ENCODE data around the gene MAGEB3. TPM values are rescaled to one million over a fixed set of nuclear protein-coding genes. Genes with fewer than 3 reads are reported as not detected.

MAGEB3 gene
- total and polyA plus RNA-seq, 7 experiments from 2014 or later, result not detected

DNA sequence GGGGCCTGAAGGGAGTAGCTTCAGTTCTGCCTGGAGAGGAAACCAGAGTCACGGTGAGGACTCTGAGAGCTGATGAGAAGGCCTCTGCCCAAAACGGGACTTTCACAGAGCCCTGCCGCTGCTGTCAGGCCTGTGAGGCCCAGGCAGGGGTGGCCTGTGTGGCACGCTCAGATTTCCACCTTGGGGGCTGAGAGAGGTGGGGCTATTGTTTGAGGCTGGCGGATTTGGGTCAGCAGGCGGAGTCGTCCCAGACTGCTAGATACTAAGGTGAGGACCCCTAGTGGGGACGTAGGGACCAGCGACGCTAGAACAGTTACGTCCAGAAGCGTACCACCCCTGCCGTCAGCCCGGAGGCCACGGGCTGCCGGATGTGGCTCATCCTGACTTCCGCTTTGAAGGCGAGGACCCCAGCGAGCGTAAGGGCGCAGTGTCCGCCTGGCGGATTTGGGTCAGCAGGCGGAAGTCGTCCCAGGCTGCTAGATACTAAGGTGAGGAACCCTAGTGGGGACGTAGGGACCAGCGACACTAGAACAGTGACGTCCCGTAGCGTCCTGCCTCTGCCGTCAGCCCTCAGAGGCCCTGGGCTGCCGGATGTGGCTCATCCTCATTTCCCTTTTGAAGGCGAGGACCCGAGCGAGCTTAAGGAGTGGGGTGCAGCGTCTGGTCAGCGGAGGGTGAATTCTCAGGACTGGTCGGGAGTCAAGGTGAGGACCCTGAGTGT lies 16.5 kb downstream of the MAGEB3 start, which contains the start of gene MAGEB1:
Gene MAGEB1 (plus strand): TSS at position 378 of the 721 bp plus-strand sequence. CDS start 3,348 bp downstream, outside the sequence.
- ATAC-seq (no peak), DNase-seq (no peak)
- H3K4me1 ChIP-seq (ENCODE audit: control insufficient read depth in 2 of 2, insufficient read depth in 2 of 2, low read length in 2 of 2), result no peaks in the 10 kb centered on the region
- CTCF ChIA-PET, result no interaction called here
- Mint-ChIP-seq H3K4me1 (no peaks in the 10 kb centered on the region), H3K27me3 (no peaks in the 10 kb centered on the region), H3K9me3 (peaks cover 0 to 1% (median 0%) of the 10 kb centered on the region in 11 donors), H3K4me3 (no peak within 1 kb of the TSS), H3K36me3 (no peaks in the 10 kb centered on the region), H3K27ac (no peak within 1 kb of the TSS)
- H3K4me3 ChIP-seq (ENCODE audit: low read length), result no peak within 1 kb of the TSS
- intact Hi-C loops (cut with micrococcal nuclease), result no loop called here
- no peak within 1 kb of the TSS for H3K27ac ChIP-seq (ENCODE audit: low read depth, low read length)
- H3K9me3 ChIP-seq (ENCODE audit: control insufficient read depth in 2 of 3, low read length in 3 of 3), result no peaks in the 10 kb centered on the region
- no peaks in the 10 kb centered on the region for H3K36me3 ChIP-seq (ENCODE audit: control insufficient read depth in 2 of 3, insufficient read depth in 3 of 3, low read length in 3 of 3)
- POLR2A ChIA-PET, result no interaction called here
- no peaks in the 10 kb centered on the region for H3K27me3 ChIP-seq (ENCODE audit: control insufficient read depth in 2 of 2, insufficient read depth in 2 of 2, low read length in 2 of 2)

GRCh38 chrX:30248854-30249253 lies 18.4 kb downstream of the MAGEB3 start:
- POLR2A ChIA-PET, result no interaction called here
- H3K9me3 ChIP-seq (ENCODE audit: control insufficient read depth in 2 of 3, low read length in 3 of 3), result no peaks in the 10 kb centered on the region
- ATAC-seq (no peak), DNase-seq (no peak)
- no peaks in the 10 kb centered on the region for H3K4me1 Mint-ChIP-seq
- no peak overlapping the region for H3K4me3 Mint-ChIP-seq
- H3K27me3 Mint-ChIP-seq, result no peaks in the 10 kb centered on the region
- no peak overlapping the region for H3K4me3 ChIP-seq (ENCODE audit: low read length)
- H3K9me3 Mint-ChIP-seq, result peaks cover 0 to 1% (median 0%) of the 10 kb centered on the region in 11 donors
- no peaks in the 10 kb centered on the region for H3K4me1 ChIP-seq (ENCODE audit: control insufficient read depth in 2 of 2, insufficient read depth in 2 of 2, low read length in 2 of 2)
- no peaks in the 10 kb centered on the region for H3K36me3 Mint-ChIP-seq
- H3K36me3 ChIP-seq (ENCODE audit: control insufficient read depth in 2 of 3, insufficient read depth in 3 of 3, low read length in 3 of 3), result no peaks in the 10 kb centered on the region
- CTCF ChIA-PET, result no interaction called here
- no peak overlapping the region for H3K27ac Mint-ChIP-seq
- no peaks in the 10 kb centered on the region for H3K27me3 ChIP-seq (ENCODE audit: control insufficient read depth in 2 of 2, insufficient read depth in 2 of 2, low read length in 2 of 2)
- intact Hi-C loops (cut with micrococcal nuclease), result no loop called here
- no peak overlapping the region for H3K27ac ChIP-seq (ENCODE audit: low read depth, low read length)

- ChIA-PET POLR2A (no interaction called here), CTCF (no interaction called here)
- intact Hi-C loops (cut with micrococcal nuclease), result no loop called here
- no peaks in the 10 kb centered on the region for H3K4me1 ChIP-seq (ENCODE audit: control insufficient read depth in 2 of 2, insufficient read depth in 2 of 2, low read length in 2 of 2)
- Mint-ChIP-seq H3K27ac (no peak overlapping the region), H3K4me1 (no peaks in the 10 kb centered on the region), H3K27me3 (no peaks in the 10 kb centered on the region), H3K9me3 (peaks cover 0 to 12% (median 0%) of the 10 kb centered on the region in 11 donors), H3K4me3 (no peak overlapping the region), H3K36me3 (peaks cover 0 to 4% (median 0%) of the 10 kb centered on the region in 5 donors)
- no peaks in the 10 kb centered on the region for H3K36me3 ChIP-seq (ENCODE audit: control insufficient read depth in 2 of 3, insufficient read depth in 3 of 3, low read length in 3 of 3)
- DNase-seq, result no peak
- H3K4me3 ChIP-seq (ENCODE audit: low read length), result no peak overlapping the region
- no peak overlapping the region for H3K27ac ChIP-seq (ENCODE audit: low read depth, low read length)
- H3K27me3 ChIP-seq (ENCODE audit: control insufficient read depth in 2 of 2, insufficient read depth in 2 of 2, low read length in 2 of 2), result no peaks in the 10 kb centered on the region
- ATAC-seq, result no peak
- H3K9me3 ChIP-seq (ENCODE audit: control insufficient read depth in 2 of 3, low read length in 3 of 3), result no peaks in the 10 kb centered on the region
Observed at GRCh38 chrX:30253257-30253656, 22.8 kb downstream of the MAGEB3 start.

DNA sequence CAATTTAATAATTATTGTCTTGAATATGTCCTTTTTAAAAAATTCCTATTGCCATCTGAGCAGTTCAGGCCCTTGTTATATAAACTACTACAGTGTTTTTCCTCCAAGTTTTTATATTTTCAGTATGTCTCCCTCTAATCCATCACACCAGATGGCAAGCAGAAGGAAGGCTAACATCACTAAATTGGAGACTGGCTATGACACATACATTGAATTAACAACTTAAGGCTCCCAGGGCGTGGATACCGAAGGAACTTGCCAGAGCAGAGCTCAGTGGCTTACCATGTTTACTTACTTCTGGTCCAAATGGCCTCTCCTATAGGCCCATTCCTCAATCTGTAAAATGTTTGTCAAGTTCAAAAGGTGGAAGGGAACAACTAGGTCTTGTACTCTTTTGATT lies 29.5 kb downstream of the MAGEB3 start:
- Histone ChIP-seq H3K36me3 (ENCODE audit: control insufficient read depth in 2 of 3, insufficient read depth in 3 of 3, low read length in 3 of 3) (no peaks in the 10 kb centered on the region), H3K27ac (ENCODE audit: low read depth, low read length) (no peak overlapping the region), H3K27me3 (ENCODE audit: control insufficient read depth in 2 of 2, insufficient read depth in 2 of 2, low read length in 2 of 2) (no peaks in the 10 kb centered on the region), H3K9me3 (ENCODE audit: control insufficient read depth in 2 of 3, low read length in 3 of 3) (no peaks in the 10 kb centered on the region), H3K4me3 (ENCODE audit: low read length) (no peak overlapping the region), H3K4me1 (ENCODE audit: control insufficient read depth in 2 of 2, insufficient read depth in 2 of 2, low read length in 2 of 2) (no peaks in the 10 kb centered on the region)
- ChIA-PET CTCF (no interaction called here), POLR2A (no interaction called here)
- H3K4me1 Mint-ChIP-seq, result no peaks in the 10 kb centered on the region
- peaks cover 0 to 4% (median 0%) of the 10 kb centered on the region in 5 donors for H3K36me3 Mint-ChIP-seq
- H3K27me3 Mint-ChIP-seq, result no peaks in the 10 kb centered on the region
- H3K4me3 Mint-ChIP-seq, result no peak overlapping the region
- intact Hi-C loops (cut with micrococcal nuclease), result no loop called here
- no peak for DNase-seq
- H3K9me3 Mint-ChIP-seq, result peaks cover 0 to 10% (median 1%) of the 10 kb centered on the region in 11 donors
- ATAC-seq, result no peak
- H3K27ac Mint-ChIP-seq, result no peak overlapping the region

DNA sequence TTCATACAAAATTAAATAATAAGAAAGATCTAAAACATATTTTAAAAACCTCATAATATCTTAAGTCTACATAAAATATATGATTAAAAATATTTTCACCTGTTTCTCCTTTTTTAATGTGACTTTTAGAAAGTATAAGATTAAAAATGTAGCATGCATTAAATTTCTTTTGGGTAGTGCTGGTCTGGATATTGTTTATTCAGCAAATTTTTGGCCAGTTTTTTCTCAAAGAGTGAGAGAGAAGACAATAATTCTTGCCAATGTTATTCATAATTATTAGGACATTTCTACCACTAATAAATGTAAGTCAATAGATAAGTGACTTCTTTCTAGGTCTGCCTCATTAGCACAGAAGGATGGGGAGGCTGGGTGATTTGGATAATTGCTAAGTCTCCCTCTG lies 30.6 kb downstream of the MAGEB3 start:
- Histone ChIP-seq H3K4me1 (ENCODE audit: control insufficient read depth in 2 of 2, insufficient read depth in 2 of 2, low read length in 2 of 2) (no peaks in the 10 kb centered on the region), H3K4me3 (ENCODE audit: low read length) (no peak overlapping the region), H3K27me3 (ENCODE audit: control insufficient read depth in 2 of 2, insufficient read depth in 2 of 2, low read length in 2 of 2) (no peaks in the 10 kb centered on the region), H3K36me3 (ENCODE audit: control insufficient read depth in 2 of 3, insufficient read depth in 3 of 3, low read length in 3 of 3) (no peaks in the 10 kb centered on the region), H3K9me3 (ENCODE audit: control insufficient read depth in 2 of 3, low read length in 3 of 3) (no peaks in the 10 kb centered on the region), H3K27ac (ENCODE audit: low read depth, low read length) (no peak overlapping the region)
- no peak for ATAC-seq
- H3K27me3 Mint-ChIP-seq, result peaks cover 0 to 6% (median 0%) of the 10 kb centered on the region in 5 donors
- H3K4me1 Mint-ChIP-seq, result no peaks in the 10 kb centered on the region
- DNase-seq, result no peak
- ChIA-PET POLR2A (no interaction called here), CTCF (no interaction called here)
- peaks cover 0 to 5% (median 0%) of the 10 kb centered on the region in 11 donors for H3K9me3 Mint-ChIP-seq
- H3K36me3 Mint-ChIP-seq, result peaks cover 0 to 3% (median 0%) of the 10 kb centered on the region in 5 donors
- no peak overlapping the region for H3K27ac Mint-ChIP-seq
- intact Hi-C loops (cut with micrococcal nuclease), result no loop called here
- no peak overlapping the region for H3K4me3 Mint-ChIP-seq

DNA sequence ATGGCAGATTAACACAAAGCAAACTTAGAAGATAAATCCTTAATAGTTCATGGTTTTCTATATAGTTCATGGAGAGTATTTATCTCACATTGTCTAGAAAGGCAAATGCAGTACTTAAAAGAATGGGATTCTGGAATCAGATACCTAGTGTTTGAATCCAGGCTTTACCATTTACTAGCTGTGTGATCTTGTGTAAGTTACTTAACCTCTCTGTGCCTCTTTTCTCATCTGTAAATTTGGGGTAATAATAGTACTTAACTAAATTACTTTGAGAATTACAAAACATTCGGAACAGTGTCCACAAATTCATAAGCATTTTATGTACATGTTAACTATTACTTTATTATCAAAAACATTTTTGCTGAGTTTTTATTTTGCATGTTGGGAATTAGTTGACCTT lies 32.3 kb downstream of the MAGEB3 start:
- Mint-ChIP-seq H3K36me3 (no peaks in the 10 kb centered on the region), H3K9me3 (peaks cover 0 to 5% (median 0%) of the 10 kb centered on the region in 11 donors), H3K4me3 (no peak overlapping the region), H3K4me1 (no peaks in the 10 kb centered on the region), H3K27ac (no peak overlapping the region), H3K27me3 (peaks cover 0 to 6% (median 0%) of the 10 kb centered on the region in 5 donors)
- H3K4me1 ChIP-seq (ENCODE audit: control insufficient read depth in 2 of 2, insufficient read depth in 2 of 2, low read length in 2 of 2), result no peaks in the 10 kb centered on the region
- no peak overlapping the region for H3K27ac ChIP-seq (ENCODE audit: low read depth, low read length)
- H3K36me3 ChIP-seq (ENCODE audit: control insufficient read depth in 2 of 3, insufficient read depth in 3 of 3, low read length in 3 of 3), result no peaks in the 10 kb centered on the region
- CTCF ChIA-PET, result no interaction called here
- no peak overlapping the region for H3K4me3 ChIP-seq (ENCODE audit: low read length)
- no peaks in the 10 kb centered on the region for H3K9me3 ChIP-seq (ENCODE audit: control insufficient read depth in 2 of 3, low read length in 3 of 3)
- DNase-seq (no peak), ATAC-seq (no peak)
- no peaks in the 10 kb centered on the region for H3K27me3 ChIP-seq (ENCODE audit: control insufficient read depth in 2 of 2, insufficient read depth in 2 of 2, low read length in 2 of 2)
- intact Hi-C loops (cut with micrococcal nuclease), result no loop called here
- POLR2A ChIA-PET, result no interaction called here

- Mint-ChIP-seq H3K4me3 (no peak overlapping the region), H3K4me1 (no peaks in the 10 kb centered on the region), H3K9me3 (peaks cover 0 to 5% (median 0%) of the 10 kb centered on the region in 11 donors), H3K36me3 (no peaks in the 10 kb centered on the region), H3K27me3 (peaks cover 0 to 14% (median 0%) of the 10 kb centered on the region in 5 donors), H3K27ac (no peak overlapping the region)
- DNase-seq, result no peak
- intact Hi-C loops (cut with micrococcal nuclease), result no loop called here
- H3K27ac ChIP-seq (ENCODE audit: low read depth, low read length), result no peak overlapping the region
- no peaks in the 10 kb centered on the region for H3K4me1 ChIP-seq (ENCODE audit: control insufficient read depth in 2 of 2, insufficient read depth in 2 of 2, low read length in 2 of 2)
- ATAC-seq, result no peak
- H3K9me3 ChIP-seq (ENCODE audit: control insufficient read depth in 2 of 3, low read length in 3 of 3), result no peaks in the 10 kb centered on the region
- H3K4me3 ChIP-seq (ENCODE audit: low read length), result no peak overlapping the region
- H3K27me3 ChIP-seq (ENCODE audit: control insufficient read depth in 2 of 2, insufficient read depth in 2 of 2, low read length in 2 of 2), result no peaks in the 10 kb centered on the region
- H3K36me3 ChIP-seq (ENCODE audit: control insufficient read depth in 2 of 3, insufficient read depth in 3 of 3, low read length in 3 of 3), result no peaks in the 10 kb centered on the region
- CTCF ChIA-PET, result no interaction called here
- POLR2A ChIA-PET, result no interaction called here
Observed at GRCh38 chrX:30270639-30271038, 40.2 kb downstream of the MAGEB3 start.
